PC-3 (cell line): Measurements from ENCODE around the gene BAMBI. TPM values are rescaled to one million over a fixed set of nuclear protein-coding genes. Genes with fewer than 3 reads are reported as not detected.
A peak's percentile ranks its signal among the peaks of the same experiment; 100 is the strongest.

ENCODE experiments used
- ATAC-seq: fragments of 200-7000 bp; cut with Tn5 transposase; 2 replicates; pipeline ENCODE4 v1.9.1; 2020; ENCODE audit warnings: mild to moderate bottlenecking, moderate library complexity
- BruUV-seq: library from RNA; stranded (reverse); fragments of 400-500 nt; replicated peaks from 2 replicates; lab custom pipeline; 2021; lab: Mats Ljungman, UMichigan
- CTCF ChIA-PET: fragments of 300-600 bp; sonication (Branson Sonifier 250); formaldehyde crosslinking; loops from one replicate; lab custom pipeline; 2022; ENCODE audit warnings: antibody characterized with exemption; lab: Charles Lee
- POLR2A ChIA-PET: fragments of 300-600 bp; sonication (Branson Sonifier 250); formaldehyde crosslinking; loops from one replicate; lab custom pipeline; 2022; ENCODE audit warnings: antibody characterized with exemption; ENCODE audit not compliant: unreplicated experiment; lab: Charles Lee
- DNase-seq: peaks from one replicate; pipeline ENCODE4 v3.0.0-alpha.2; 2015
- H2AFZ ChIP-seq: fragments of 300-600 bp; sonication (generic); 2 replicates; pipeline ENCODE4 v1.6.0; 2016; ENCODE audit warnings: antibody characterized with exemption, low read length
- H3F3A ChIP-seq: fragments of 300-600 bp; sonication (generic); one replicate; pipeline ENCODE4 v1.6.0; 2017; ENCODE audit warnings: antibody characterized with exemption, low read length, control low read depth, mild to moderate bottlenecking; ENCODE audit not compliant: unreplicated experiment
- H3K27ac ChIP-seq: fragments of 300-600 bp; sonication (generic); 2 replicates; pipeline ENCODE4 v1.5.1; 2016; ENCODE audit warnings: mild to moderate bottlenecking, low read length
- H3K27me3 ChIP-seq: fragments of 300-600 bp; sonication (generic); 2 replicates; pipeline ENCODE4 v1.6.1; 2016; ENCODE audit warnings: low read length, mixed read lengths
- H3K36me3 ChIP-seq: fragments of 300-600 bp; sonication (generic); 2 replicates; pipeline ENCODE4 v1.6.1; 2016; ENCODE audit warnings: low read depth, mixed run types, low read length, mixed read lengths
- H3K4me1 ChIP-seq: fragments of 300-600 bp; sonication (generic); 2 replicates; pipeline ENCODE4 v1.5.1; 2016; ENCODE audit warnings: low read length; ENCODE audit not compliant: insufficient read depth
- H3K4me2 ChIP-seq: fragments of 300-600 bp; sonication (generic); 2 replicates; pipeline ENCODE4 v1.6.0; 2016; ENCODE audit warnings: low read length
- H3K4me3 ChIP-seq: fragments of 300-600 bp; sonication (generic); 2 replicates; pipeline ENCODE4 v1.5.1; 2016; ENCODE audit warnings: mild to moderate bottlenecking, low read length, mixed read lengths
- H3K79me2 ChIP-seq: fragments of 300-600 bp; sonication (generic); 2 replicates; pipeline ENCODE4 v1.6.1; 2017; ENCODE audit warnings: low read length, mixed read lengths
- H3K9ac ChIP-seq: fragments of 300-600 bp; sonication (generic); 2 replicates; pipeline ENCODE4 v1.6.0; 2016; ENCODE audit warnings: mild to moderate bottlenecking, low read length
- H3K9me2 ChIP-seq: fragments of 300-600 bp; sonication (generic); replicated peaks from 2 replicates; pipeline ENCODE4 v1.6.1; 2016; ENCODE audit warnings: mixed run types, low read length, mixed read lengths
- H3K9me3 ChIP-seq: fragments of 300-600 bp; sonication (generic); 2 replicates; pipeline ENCODE4 v1.6.1; 2016; ENCODE audit warnings: low read length, mixed read lengths
- H4K20me1 ChIP-seq: fragments of 300-600 bp; sonication (generic); 2 replicates; pipeline ENCODE4 v1.6.1; 2016; ENCODE audit warnings: low read length, mixed read lengths
- CTCF ChIP-seq: fragments of 300-600 bp; sonication (generic); conservative IDR thresholded peaks from 2 replicates; pipeline ENCODE4 v1.5.1; 2017; ENCODE audit warnings: antibody characterized with exemption, low read depth, mild to moderate bottlenecking, low read length
- EZH2 ChIP-seq: fragments of 300-600 bp; sonication (generic); IDR thresholded peaks from one replicate; pipeline ENCODE4 v1.6.1; 2017; ENCODE audit warnings: antibody characterized with exemption, mild to moderate bottlenecking, low read length; ENCODE audit not compliant: unreplicated experiment
- EZH2phosphoT487 ChIP-seq: fragments of 300-600 bp; sonication (generic); IDR thresholded peaks from 2 replicates; pipeline ENCODE4 v1.6.1; 2018; ENCODE audit warnings: mild to moderate bottlenecking, antibody characterized with exemption, low read length, borderline replicate concordance
- intact Hi-C: fragments of 100-400 bp; cut with micrococcal nuclease; formaldehyde crosslinking; loops from 2 replicates; pipeline ENCODE4 v1.9.0; 2023
- total RNA-seq: library from RNA; depleted of rRNA; stranded (reverse); fragments of >200 nt; gene quantifications from 2 replicates; pipeline ENCODE4 v1.2.3, GENCODE V29; 2014

Gene BAMBI
- total RNA-seq, 1 experiment from 2014 or later = 9.6 TPM

GRCh38 chr10:28717656-28718201, 40.4 kb downstream of the BAMBI start:
- no peaks in the 10 kb centered on the region for H4K20me1 ChIP-seq
- no peak for TF ChIP-seq EZH2
- TF ChIP-seq CTCF = no peak
- no peak for TF ChIP-seq EZH2phosphoT487
- no peak overlapping the region for H3K27ac ChIP-seq
- H3K9ac ChIP-seq = no peak overlapping the region
- H3K79me2 ChIP-seq = no peaks in the 10 kb centered on the region
- no peak overlapping the region for H2AFZ ChIP-seq
- intact Hi-C loops = no loop called here
- ChIA-PET POLR2A (no interaction called here), CTCF (no interaction called here)
- no peak overlapping the region for H3K4me3 ChIP-seq
- ATAC-seq = no peak
- no peak overlapping the region for H3K4me2 ChIP-seq
- no peaks in the 10 kb centered on the region for H3K9me2 ChIP-seq
- H3K36me3 ChIP-seq = no peaks in the 10 kb centered on the region
- no peaks in the 10 kb centered on the region for H3K27me3 ChIP-seq
- DNase-seq = no peak
- H3F3A ChIP-seq = no peaks in the 10 kb centered on the region
- H3K4me1 ChIP-seq = peaks cover 21% of the 10 kb centered on the region
- BruUV-seq = no TSS peak
- H3K9me3 ChIP-seq = no peaks in the 10 kb centered on the region

GRCh38 chr10:28719789-28720436, 42.6 kb downstream of the BAMBI start:
- no TSS peak for BruUV-seq
- peak; percentile 44 for ATAC-seq
- CTCF ChIA-PET = no interaction called here

More at GRCh38 chr10:28719789-28720436, 42.6 kb downstream of the BAMBI start:
- H4K20me1 ChIP-seq = no peaks in the 10 kb centered on the region
- H3K9ac ChIP-seq = no peak overlapping the region
- no peak for TF ChIP-seq CTCF
- TF ChIP-seq EZH2phosphoT487 = no peak
- no peak for TF ChIP-seq EZH2
- no peaks in the 10 kb centered on the region for H3K27me3 ChIP-seq
- H3F3A ChIP-seq = no peaks in the 10 kb centered on the region
- H3K27ac ChIP-seq = no peak overlapping the region
- H3K9me3 ChIP-seq = no peaks in the 10 kb centered on the region
- DNase-seq = peak; percentile 55
- H3K4me3 ChIP-seq = no peak overlapping the region
- no peaks in the 10 kb centered on the region for H3K36me3 ChIP-seq
- POLR2A ChIA-PET = no interaction called here
- intact Hi-C loops = loop anchor here (5.0 kb wide), 1 partner anchor 43 kb away; the partner anchor contains the start of gene BAMBI
- H3K4me1 ChIP-seq = peaks cover 21% of the 10 kb centered on the region
- H2AFZ ChIP-seq = no peak overlapping the region
- no peaks in the 10 kb centered on the region for H3K79me2 ChIP-seq
- H3K4me2 ChIP-seq = peak overlapping the region; percentile 26; the same call in 1 of the 2 replicates
- H3K9me2 ChIP-seq = no peaks in the 10 kb centered on the region
